KOPT-K1 (cell line): ENCODE results near the gene GGN.

Experiments used
- H3K27ac ChIP-seq: fragments of 200-600 bp; sonication (generic); 2 replicates; pipeline ENCODE4 v1.5.1; 2016; ENCODE audit warnings: antibody characterized with exemption, mild to moderate bottlenecking, low read depth, low read length; ENCODE audit not compliant: poor library complexity, severe bottlenecking
- H3K36me3 ChIP-seq: fragments of 200-600 bp; sonication (generic); 2 replicates; pipeline ENCODE4 v1.5.1; 2017; ENCODE audit warnings: antibody characterized with exemption, mild to moderate bottlenecking, low read length, moderate library complexity; ENCODE audit not compliant: insufficient read depth
- H3K9me3 ChIP-seq: fragments of 200-600 bp; sonication (generic); 2 replicates; pipeline ENCODE4 v1.5.1; 2017; ENCODE audit warnings: antibody characterized with exemption, low read length, mild to moderate bottlenecking; ENCODE audit not compliant: insufficient read depth, poor library complexity, severe bottlenecking

GGN gene

GRCh38 chr19:38385057-38385803, 2.6 kb downstream of the GGN start:
- Histone ChIP-seq H3K27ac (no peak overlapping the region), H3K9me3 (no peaks in the 10 kb centered on the region), H3K36me3 (peaks cover 53% of the 10 kb centered on the region)

GRCh38 chr19:38384209-38385027, 3.4 kb downstream of the GGN start:
- H3K36me3 ChIP-seq, result peaks cover 59% of the 10 kb centered on the region
- no peak overlapping the region for H3K27ac ChIP-seq
- H3K9me3 ChIP-seq, result no peaks in the 10 kb centered on the region

- Histone ChIP-seq H3K27ac (no peak overlapping the region), H3K9me3 (no peaks in the 10 kb centered on the region), H3K36me3 (peaks cover 66% of the 10 kb centered on the region)
Observed at GRCh38 chr19:38383743-38384142, 4.1 kb downstream of the GGN start.

- Histone ChIP-seq H3K27ac (no peak overlapping the region), H3K36me3 (peaks cover 68% of the 10 kb centered on the region), H3K9me3 (no peaks in the 10 kb centered on the region)
Observed at GRCh38 chr19:38383184-38383583, 4.7 kb downstream of the GGN start.

- Histone ChIP-seq H3K9me3 (no peaks in the 10 kb centered on the region), H3K36me3 (peaks cover 88% of the 10 kb centered on the region), H3K27ac (no peak overlapping the region)
Observed at GRCh38 chr19:38381138-38381537, 6.7 kb downstream of the GGN start.

- Histone ChIP-seq H3K9me3 (no peaks in the 10 kb centered on the region), H3K36me3 (peaks cover 73% of the 10 kb centered on the region), H3K27ac (no peak overlapping the region)
Observed at GRCh38 chr19:38378866-38379265, 9.0 kb downstream of the GGN start.

- no peaks in the 10 kb centered on the region for H3K9me3 ChIP-seq
- no peak overlapping the region for H3K27ac ChIP-seq
- H3K36me3 ChIP-seq, result peaks cover 55% of the 10 kb centered on the region
Observed at GRCh38 chr19:38377052-38377451, 10.8 kb downstream of the GGN start.

- Histone ChIP-seq H3K27ac (no peak overlapping the region), H3K36me3 (peaks cover 50% of the 10 kb centered on the region), H3K9me3 (no peaks in the 10 kb centered on the region)
Observed at GRCh38 chr19:38376576-38376975, 11.3 kb downstream of the GGN start.

- Histone ChIP-seq H3K9me3 (no peaks in the 10 kb centered on the region), H3K36me3 (peaks cover 42% of the 10 kb centered on the region), H3K27ac (peak overlapping the region; percentile 87)
Observed at GRCh38 chr19:38375748-38376147, 12.1 kb downstream of the GGN start.

- no peaks in the 10 kb centered on the region for H3K9me3 ChIP-seq
Observed at GRCh38 chr19:38375098-38375493, 12.7 kb downstream of the GGN start.

GRCh38 chr19:38374332-38375097, 13.3 kb downstream of the GGN start, which contains the start of gene PSMD8:
Gene PSMD8 (plus strand): TSS chr19:38374571. CDS start chr19:38374602, 31 bp downstream.
- peak within 1 kb of the TSS; percentile 87 for H3K27ac ChIP-seq
- no peaks in the 10 kb centered on the region for H3K9me3 ChIP-seq
- peaks cover 31% of the 10 kb centered on the region for H3K36me3 ChIP-seq

More at GRCh38 chr19:38375098-38375493, 12.7 kb downstream of the GGN start:
- Histone ChIP-seq H3K36me3 (peaks cover 35% of the 10 kb centered on the region), H3K27ac (peak overlapping the region; percentile 87)

- Histone ChIP-seq H3K9me3 (no peaks in the 10 kb centered on the region), H3K36me3 (peaks cover 25% of the 10 kb centered on the region), H3K27ac (peak overlapping the region; percentile 87)
Observed at GRCh38 chr19:38373907-38374331, 13.9 kb downstream of the GGN start.

GRCh38 chr19:38371081-38371480, 16.8 kb downstream of the GGN start:
- H3K27ac ChIP-seq, result no peak overlapping the region
- H3K9me3 ChIP-seq, result no peaks in the 10 kb centered on the region
- peaks cover under 1% of the 10 kb centered on the region; the same call in 1 of the 2 replicates for H3K36me3 ChIP-seq

- Histone ChIP-seq H3K36me3 (no peaks in the 10 kb centered on the region), H3K27ac (no peak overlapping the region), H3K9me3 (peaks cover 1% of the 10 kb centered on the region)
Observed at GRCh38 chr19:38370299-38370698, 17.5 kb downstream of the GGN start.

- no peak overlapping the region for H3K27ac ChIP-seq
- H3K9me3 ChIP-seq, result peaks cover 8% of the 10 kb centered on the region
- no peaks in the 10 kb centered on the region for H3K36me3 ChIP-seq
Observed at GRCh38 chr19:38369584-38369983, 18.2 kb downstream of the GGN start.
